GM18508 (cell line): ENCODE results near the gene AHRR.
"Not testable (repeated sequence)": the region's sequence is repeated elsewhere in the genome, so short reads cannot be mapped to it uniquely, and the experiment has no call there.

ENCODE experiments used
- ATAC-seq: cut with Tn5 transposase; IDR thresholded peaks from one replicate; pipeline ENCODE4 v1.9.1; 2021; ENCODE audit warnings: moderate number of reproducible peaks; ENCODE audit not compliant: insufficient read depth, unreplicated experiment

AHRR gene

DNA sequence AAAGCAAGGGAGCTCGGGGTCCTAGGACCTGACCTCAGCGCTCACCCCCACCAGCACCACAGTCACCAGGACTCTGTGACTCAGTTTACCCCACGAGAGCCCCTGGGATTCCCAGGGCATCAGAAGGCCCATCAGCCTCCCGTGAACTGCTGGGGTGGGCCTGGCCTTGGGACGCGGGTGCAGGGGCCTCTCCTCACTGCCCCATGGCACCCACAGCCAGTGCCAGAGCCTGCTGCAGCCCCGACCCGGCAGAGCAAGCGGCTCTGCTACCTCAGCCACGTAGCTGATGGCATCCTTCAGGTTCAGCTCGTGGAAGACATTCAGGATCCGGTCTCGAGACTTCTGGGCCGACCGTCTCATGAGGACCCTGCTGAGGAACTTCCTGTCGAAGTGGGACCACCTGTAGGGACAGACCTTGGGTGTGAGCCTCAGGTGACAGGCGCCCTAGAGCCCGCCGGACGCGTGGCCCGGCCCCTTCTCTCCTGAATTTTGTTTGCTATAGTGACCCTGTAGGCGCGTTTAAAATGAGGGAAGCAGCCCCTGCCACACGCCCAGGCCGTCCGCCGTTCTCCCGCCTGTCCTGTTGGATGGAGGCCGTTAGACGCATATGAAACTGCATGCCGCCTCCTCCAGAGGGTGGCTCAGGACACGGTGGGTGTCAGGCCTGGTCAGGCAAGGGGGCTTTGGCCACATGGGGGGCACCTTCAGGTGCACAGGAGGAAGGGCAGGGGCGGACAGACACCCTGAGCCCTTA is 158.2 kb downstream of the AHRR start:
- ATAC-seq: no peak

DNA sequence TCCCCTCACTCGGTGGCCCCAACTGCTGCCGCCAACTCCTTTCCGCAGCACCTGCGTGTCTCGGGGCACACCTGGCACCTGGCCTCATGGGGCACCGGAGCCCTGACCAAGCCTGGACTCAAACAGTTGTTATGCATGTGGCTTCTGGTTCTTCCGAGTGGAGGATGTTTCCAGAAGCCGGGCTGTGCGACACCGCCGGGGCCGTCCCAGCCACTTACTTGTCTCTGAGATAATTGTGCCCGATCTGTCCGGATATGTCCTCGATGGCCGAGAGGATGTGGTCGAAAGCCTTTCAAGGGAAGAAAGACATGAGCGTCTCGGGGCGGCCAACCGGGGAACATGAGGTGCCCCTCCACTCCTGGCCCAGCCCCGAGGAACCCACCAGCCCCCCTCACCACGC is 159.8 kb downstream of the AHRR start:
- no peak for ATAC-seq

DNA sequence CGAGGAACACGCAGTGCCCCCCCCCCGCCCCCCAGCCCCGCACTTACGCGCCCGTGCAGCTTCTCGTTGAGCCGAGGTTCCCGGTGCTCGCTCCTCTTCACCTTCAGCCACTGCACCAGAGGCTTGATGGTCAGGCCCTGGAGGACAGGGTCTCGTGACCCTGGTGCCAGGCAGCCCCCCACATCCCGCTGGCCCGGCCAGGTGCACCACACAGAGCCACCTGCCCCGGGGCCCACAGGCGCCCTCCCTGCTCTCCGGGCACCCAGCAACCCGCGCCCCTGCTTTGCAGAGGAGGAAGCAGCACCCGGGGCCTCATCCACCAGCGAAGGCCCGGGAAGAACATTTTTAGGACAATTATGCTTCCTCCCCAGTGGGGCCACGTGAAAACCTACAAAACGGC is 160.5 kb downstream of the AHRR start:
- ATAC-seq: no peak

DNA sequence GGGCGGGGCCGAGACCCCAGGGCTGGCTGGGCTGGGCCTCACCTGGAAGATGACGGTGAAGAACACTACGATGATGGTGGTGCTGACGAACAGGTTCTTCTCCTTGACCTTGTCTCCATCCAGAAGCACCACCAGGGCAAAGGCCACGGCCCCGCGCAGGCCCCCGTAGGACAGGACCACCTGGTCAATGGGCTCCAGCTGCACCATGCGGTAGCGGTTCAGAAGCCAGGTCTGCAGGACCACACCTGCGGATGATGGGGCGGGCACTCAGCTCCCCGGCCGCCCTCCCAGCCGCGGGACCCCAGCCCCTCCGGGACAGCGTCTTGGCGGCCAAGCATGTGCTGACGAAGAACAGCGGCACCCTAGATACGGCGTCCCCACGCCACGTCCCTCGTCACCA is 161.0 kb downstream of the AHRR start:
- ATAC-seq: no peak

DNA sequence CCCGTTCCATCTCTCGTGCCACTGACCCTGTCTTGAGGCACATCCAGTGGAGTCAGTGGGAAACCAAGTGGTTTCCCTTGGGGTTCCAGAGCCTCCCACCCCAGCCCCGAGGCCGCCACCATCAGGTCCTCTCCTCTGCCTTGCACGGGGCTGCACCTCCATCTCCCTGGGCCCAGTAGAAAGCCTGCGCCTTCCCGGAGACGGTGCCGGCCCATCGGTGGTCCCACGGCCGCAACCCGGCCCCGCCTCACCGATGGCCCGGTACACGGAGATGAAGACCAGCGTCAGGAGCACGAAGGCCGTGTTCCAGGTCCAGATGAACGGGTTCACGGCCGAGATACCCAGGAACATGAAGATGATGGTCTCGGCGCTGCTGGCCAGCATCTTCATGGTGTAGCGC is 161.5 kb downstream of the AHRR start:
- no peak for ATAC-seq

DNA sequence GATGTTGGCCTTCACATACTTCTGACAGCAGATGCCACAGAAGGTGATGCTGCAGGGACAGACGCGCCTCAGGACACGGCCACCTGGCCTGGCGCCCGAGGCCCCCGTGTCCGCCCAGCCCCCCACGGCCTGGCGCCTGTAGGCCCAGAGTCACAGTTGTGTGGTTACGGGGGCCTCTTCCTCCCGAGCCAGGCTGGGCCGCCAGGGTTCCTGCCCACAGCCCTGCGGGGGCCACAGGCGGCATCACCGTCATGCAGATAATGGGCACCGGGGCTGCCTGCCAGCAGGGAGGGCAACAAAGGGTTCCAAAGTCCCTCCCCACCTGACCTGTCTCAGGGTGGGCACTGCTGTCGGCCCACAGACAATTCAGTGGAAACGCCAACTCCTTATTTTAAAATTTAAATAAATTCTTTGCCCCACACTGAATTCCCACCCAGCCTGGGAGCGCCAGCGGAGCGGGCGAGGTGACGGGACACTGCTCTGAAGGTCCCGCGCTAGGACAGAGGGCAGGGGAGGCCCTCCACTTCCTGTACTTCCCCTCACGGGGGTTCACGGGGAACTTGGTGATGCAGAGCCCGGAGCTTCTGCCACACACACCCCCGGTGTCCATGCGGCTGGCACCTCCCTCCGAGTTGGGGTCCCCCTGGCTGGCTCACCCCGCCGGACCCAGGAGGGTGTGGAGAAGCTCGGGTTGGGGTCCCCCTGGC is 162.1 kb downstream of the AHRR start:
- ATAC-seq: no peak

DNA sequence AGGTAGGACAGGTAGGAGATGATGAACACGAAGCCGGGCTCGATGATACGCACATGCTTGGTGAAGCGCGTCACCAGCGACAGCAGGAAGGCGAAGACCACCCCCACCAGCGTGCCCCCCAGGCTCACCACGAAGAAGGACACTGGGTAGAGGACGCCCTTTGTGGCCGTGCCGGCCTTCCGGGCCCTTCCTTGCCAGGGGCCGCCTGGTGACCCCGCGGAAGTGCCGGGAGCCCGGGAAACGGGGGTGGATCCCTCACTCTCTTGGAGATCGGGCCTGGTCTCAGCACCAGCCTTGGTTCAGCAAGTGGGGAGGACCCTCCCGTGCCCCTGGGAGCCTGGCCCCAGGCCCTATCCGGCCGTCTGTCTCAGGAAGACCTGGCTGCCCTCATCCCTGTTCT is 163.0 kb downstream of the AHRR start:
- no peak for ATAC-seq

DNA sequence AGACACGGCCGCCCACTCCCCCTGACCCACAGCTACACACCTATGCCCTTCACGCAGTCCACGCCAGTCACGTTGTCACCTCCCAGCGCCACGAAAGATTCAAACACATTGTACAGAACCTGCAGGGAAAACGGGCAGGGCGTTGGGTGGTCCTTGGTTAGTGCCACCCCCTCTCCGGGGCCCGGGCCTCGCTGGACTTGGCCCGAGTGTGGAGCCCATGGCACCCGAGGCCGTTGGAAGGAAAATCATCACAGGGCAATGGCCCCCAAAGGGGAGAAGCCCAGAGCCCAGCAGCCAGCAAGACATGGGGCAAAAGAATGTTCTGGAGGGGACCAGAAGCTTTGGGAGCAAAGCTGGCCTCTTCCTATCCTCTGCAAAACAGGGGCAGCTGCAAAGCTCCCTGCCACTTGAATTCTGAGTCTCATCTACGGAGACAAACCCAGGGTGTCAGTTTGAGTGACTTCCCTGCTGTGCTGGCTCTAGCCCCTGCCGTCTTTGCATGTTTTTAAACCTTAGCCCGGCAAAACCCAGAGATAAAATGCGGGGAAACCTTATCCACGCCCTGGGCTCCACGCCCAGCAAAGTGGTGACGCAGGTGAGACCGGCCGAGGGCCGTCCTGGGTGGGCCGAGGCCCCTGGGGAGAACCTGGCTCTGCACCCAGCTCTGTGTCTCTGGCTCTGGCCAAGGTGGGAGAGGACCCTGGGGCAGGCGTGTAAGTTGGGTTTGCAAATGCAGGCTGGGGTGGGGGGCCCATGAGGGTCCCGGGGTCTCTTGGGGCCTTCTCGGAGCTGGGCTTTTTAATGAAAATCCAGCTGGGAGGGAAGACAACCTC is 163.8 kb downstream of the AHRR start:
- ATAC-seq: no peak

DNA sequence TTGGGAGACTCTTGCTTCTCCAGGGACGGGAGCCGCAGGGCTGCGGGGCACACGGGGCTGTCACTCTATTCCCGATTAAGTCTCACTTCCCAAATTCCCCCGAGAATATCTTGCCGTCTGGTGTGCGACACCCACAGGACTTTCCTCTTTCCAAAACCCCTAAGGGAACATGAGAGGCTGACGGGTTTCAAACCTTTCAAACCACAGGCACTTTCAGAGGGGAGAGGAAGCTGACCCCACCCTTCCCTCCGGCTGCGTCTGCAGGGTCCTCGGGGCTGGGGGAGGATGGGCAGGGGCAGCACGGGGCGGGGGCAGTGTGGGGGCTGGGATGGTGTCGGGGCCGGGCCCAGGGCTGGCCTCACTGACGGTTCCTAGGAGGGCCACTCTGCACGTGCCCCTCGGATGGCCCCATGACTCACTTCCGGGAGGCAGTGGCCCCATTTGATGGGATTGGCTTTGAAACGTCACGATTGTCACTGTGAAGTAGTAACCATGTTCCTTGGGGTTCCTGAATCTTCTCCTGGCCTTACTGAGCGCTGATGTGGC is 164.5 kb downstream of the AHRR start:
- no peak for ATAC-seq

DNA sequence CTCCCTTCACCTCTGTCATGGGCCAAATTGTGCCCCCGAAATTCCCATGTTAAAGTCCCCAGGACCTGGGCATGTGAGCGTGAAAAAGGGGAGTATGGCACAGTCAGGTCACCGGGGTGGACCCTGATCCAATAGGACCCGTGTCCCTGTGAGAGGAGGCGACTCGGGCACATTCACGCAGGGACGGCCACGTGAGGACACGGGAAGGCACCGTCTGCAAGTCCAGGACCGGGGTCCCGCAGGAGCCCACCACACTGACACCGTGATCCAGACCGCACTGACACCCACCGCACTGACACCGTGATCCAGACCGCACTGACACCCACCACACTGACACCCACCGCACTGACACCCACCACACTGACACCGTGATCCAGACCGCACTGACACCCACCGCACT is 165.1 kb downstream of the AHRR start:
- not testable (repeated sequence) for ATAC-seq
